H4 (cell line): Measurements from ENCODE around the gene EIF3I. TPM values are rescaled to one million over a fixed set of nuclear protein-coding genes. Genes with fewer than 3 reads are reported as not detected.

ENCODE experiments used
- DNase-seq: peaks from one replicate; pipeline ENCODE4 v3.0.0-alpha.2; 2015; ENCODE audit warnings: low spot score
- total RNA-seq: library from RNA; depleted of rRNA; stranded (reverse); fragments of >200 nt; shearing (Covaris generic); gene quantifications from 2 replicates; pipeline ENCODE4 v1.2.3, GENCODE V29; 2014; rRNA removed

The EIF3I gene
- total RNA-seq = 619 and 664 TPM in 2 replicates

- DNase-seq = peak; percentile 89
Observed at GRCh38 chr1:32221980-32222755, at the start of gene EIF3I, which contains the start of gene TMEM234. Gene EIF3I, plus strand, starts transcription at chr1:32222407. Its CDS starts 35 bp downstream, at chr1:32222442. Gene TMEM234, minus strand, starts transcription at chr1:32222353. Its CDS starts 31 bp downstream, at chr1:32222322.

- DNase-seq = no peak
Observed at GRCh38 chr1:32172621-32173245, 49.5 kb upstream of the EIF3I start.

- DNase-seq = no peak
Observed at GRCh38 chr1:32178380-32179192, 43.6 kb upstream of the EIF3I start.

GRCh38 chr1:32179193-32179442, 43.1 kb upstream of the EIF3I start:
- no peak for DNase-seq

- DNase-seq = peak; percentile 83
Observed at GRCh38 chr1:32179443-32180185, 42.6 kb upstream of the EIF3I start, which contains the start of gene TXLNA. Gene TXLNA, plus strand, starts transcription at chr1:32179675. Its CDS starts 671 bp downstream, at chr1:32180346.

GRCh38 chr1:32180186-32181060, 41.8 kb upstream of the EIF3I start:
- DNase-seq = no peak

GRCh38 chr1:32181065-32181464, 41.1 kb upstream of the EIF3I start:
- no peak for DNase-seq

- no peak for DNase-seq
Observed at GRCh38 chr1:32181563-32181962, 40.6 kb upstream of the EIF3I start.

- DNase-seq = no peak
Observed at GRCh38 chr1:32182060-32182459, 40.1 kb upstream of the EIF3I start.

GRCh38 chr1:32184650-32185049, 37.6 kb upstream of the EIF3I start:
- no peak for DNase-seq

- DNase-seq = no peak
Observed at GRCh38 chr1:32186077-32186476, 36.1 kb upstream of the EIF3I start.

- no peak for DNase-seq
Observed at GRCh38 chr1:32186491-32186890, 35.7 kb upstream of the EIF3I start.

GRCh38 chr1:32187850-32188249, 34.4 kb upstream of the EIF3I start:
- no peak for DNase-seq

GRCh38 chr1:32192220-32192948, 29.8 kb upstream of the EIF3I start:
- DNase-seq = no peak

GRCh38 chr1:32194984-32195383, 27.2 kb upstream of the EIF3I start:
- no peak for DNase-seq

- no peak for DNase-seq
Observed at GRCh38 chr1:32195531-32195930, 26.7 kb upstream of the EIF3I start.

GRCh38 chr1:32195972-32196823, 26.0 kb upstream of the EIF3I start:
- DNase-seq = no peak

- DNase-seq = no peak
Observed at GRCh38 chr1:32197074-32197473, 25.1 kb upstream of the EIF3I start.

- no peak for DNase-seq
Observed at GRCh38 chr1:32197837-32198236, 24.4 kb upstream of the EIF3I start.
